Measurements from ENCODE around the gene BHMT2.
A peak's percentile ranks its signal among the peaks of the same experiment; 100 is the strongest.

BHMT2 gene

GRCh38 chr5:79105868-79106267 is 36.3 kb downstream of the BHMT2 start:
- H3K4me3 ChIP-seq (replicated peaks; ENCODE audit: low read depth, low read length) = no peak overlapping the region
- no peak for TF ChIP-seq CTCF (IDR thresholded peaks at IDR 0.05; ENCODE audit: low read depth, low read length, missing control alignments)
- DNase-seq (ENCODE audit: extremely low read depth, low read depth) = no peak

- no peak for TF ChIP-seq CTCF (IDR thresholded peaks at IDR 0.05; ENCODE audit: low read depth, low read length, missing control alignments)
- no peak overlapping the region for H3K4me3 ChIP-seq (replicated peaks; ENCODE audit: low read depth, low read length)
- peak; percentile 4 for DNase-seq (ENCODE audit: extremely low read depth, low read depth)
Measured at GRCh38 chr5:79107020-79107796, 37.6 kb downstream of the BHMT2 start.

DNA sequence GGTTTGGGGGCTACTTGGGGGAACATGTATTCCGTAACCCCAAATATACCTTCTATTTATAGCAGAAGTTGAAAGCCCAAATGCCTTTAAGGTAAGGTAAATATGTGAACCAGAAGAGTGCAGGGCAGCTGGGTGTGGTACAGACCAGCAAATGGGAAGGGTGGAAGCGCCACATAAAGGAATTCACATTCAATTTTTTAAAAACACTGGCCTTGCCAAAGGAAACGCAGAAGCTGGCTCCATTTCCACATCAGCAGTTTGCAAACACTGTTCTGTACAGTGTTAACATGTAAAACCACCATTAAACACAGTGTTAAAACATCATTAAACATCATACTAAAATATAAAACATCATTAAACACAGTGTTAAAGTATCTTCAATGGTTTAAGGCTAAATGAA is 38.5 kb downstream of the BHMT2 start:
- DNase-seq (ENCODE audit: extremely low read depth, low read depth) = no peak
- TF ChIP-seq CTCF (IDR thresholded peaks at IDR 0.05; ENCODE audit: low read depth, low read length, missing control alignments) = no peak
- H3K4me3 ChIP-seq (replicated peaks; ENCODE audit: low read depth, low read length) = no peak overlapping the region

DNA sequence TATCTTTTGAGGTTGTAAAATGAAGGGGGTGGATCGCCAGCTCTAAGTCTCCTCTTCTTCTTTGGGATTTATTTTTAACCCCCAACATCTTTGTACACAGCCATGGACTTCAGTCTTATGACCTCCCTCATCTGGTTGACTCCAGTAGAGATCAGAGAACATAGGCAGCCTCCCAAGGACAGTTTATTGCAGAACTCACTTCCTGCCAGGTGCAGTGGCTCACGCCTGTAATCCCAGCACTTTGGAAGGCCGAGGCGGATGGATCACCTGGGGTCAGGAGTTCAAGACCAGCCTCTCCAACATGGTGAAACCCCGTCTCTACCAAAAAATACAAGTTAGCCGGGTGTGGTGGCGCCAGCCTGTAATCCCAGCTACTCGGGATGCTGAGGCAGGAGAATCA is 39.2 kb downstream of the BHMT2 start:
- H3K4me3 ChIP-seq (replicated peaks; ENCODE audit: low read depth, low read length) = no peak overlapping the region
- TF ChIP-seq CTCF (IDR thresholded peaks at IDR 0.05; ENCODE audit: low read depth, low read length, missing control alignments) = no peak
- no peak for DNase-seq (ENCODE audit: extremely low read depth, low read depth)

DNA sequence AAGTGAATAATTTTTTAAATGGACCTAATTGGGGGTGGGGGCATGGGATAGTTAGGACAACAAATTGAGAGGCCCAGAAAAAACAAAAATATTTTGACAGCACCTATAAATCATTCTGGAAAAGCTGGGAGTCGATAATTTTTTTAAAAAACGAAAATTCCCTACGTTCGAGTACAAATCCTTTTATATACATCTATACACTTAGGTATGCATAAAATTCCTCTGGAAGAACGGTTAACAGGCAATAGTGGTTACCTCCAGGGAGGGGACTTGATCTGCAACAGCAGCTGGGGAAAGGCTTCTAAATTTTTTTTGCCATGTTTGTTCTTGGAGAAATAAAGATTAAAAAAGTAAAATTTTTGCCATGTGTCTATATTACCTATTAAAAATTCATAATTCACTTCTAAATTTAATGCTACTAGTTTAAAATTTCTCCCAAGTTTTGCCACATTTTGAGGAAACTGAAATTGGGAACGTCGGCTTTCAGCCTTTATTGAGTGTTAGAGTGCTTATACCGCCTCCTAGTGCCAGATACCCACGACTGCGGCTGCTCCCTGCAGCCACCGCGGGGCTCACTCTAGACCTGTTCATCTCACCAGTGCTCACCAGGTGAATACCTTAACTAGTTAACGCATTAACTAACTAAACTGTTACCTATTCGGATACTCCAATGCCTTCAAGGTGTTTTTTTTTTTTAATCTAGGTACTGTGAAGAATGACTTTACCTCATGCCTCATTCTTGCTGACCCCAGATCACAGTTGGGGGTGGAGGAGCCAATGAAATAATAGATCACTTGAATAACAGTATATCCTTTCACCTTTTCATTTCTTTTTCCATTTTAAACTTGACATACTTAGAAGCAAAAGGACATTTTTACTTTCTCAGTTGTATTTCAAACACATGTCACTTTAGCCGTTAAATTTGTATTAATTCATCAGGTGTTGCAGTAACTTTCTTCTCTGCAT is 40.2 kb downstream of the BHMT2 start:
- peak; percentile 56 for TF ChIP-seq CTCF (IDR thresholded peaks at IDR 0.05; ENCODE audit: low read depth, low read length, missing control alignments)
- no peak overlapping the region for H3K4me3 ChIP-seq (replicated peaks; ENCODE audit: low read depth, low read length)
- no peak for DNase-seq (ENCODE audit: extremely low read depth, low read depth)

DNA sequence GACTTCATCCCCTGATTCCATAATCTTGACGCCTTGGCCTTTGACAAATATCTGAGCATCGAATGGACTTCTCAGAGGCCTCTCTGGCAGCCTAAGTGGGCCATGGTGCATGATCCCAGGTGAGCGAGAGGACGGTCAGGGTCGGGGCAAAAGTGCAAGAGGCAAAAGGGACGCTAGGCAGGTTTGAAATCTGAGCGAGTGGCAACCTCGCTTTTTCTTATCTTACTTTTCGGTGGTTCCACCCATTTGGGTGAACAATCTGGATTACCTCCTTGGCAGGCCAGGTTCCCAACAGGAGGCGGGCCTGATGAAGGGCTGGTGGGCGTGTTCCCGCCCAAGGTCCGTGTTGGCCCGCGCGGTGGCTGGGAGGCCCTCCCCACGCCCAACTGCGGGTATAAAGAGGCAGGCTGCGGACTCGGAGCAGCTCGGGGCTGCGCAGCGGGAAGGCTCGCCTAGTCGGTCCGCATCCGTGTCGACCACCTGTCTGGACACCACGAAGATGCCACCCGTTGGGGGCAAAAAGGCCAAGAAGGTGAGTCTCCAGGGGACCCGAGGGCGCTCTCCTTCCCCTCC is 41.9 kb downstream of the BHMT2 start, which contains the start of gene BHMT:
BHMT (plus strand) TSS at position 423 of the 573 bp plus-strand sequence; CDS start at position 500, 77 bp downstream.
- no peak for TF ChIP-seq CTCF (IDR thresholded peaks at IDR 0.05; ENCODE audit: low read depth, low read length, missing control alignments)
- DNase-seq (ENCODE audit: extremely low read depth, low read depth) = no peak
- no peak within 1 kb of the TSS for H3K4me3 ChIP-seq (replicated peaks; ENCODE audit: low read depth, low read length)

All from HFF-Myc (cell line).